H1 (cell line): ENCODE measurements around the gene POLR1G. TPM values are rescaled to one million over a fixed set of nuclear protein-coding genes. Genes with fewer than 3 reads are reported as not detected.

Experiments used
- CTCF ChIA-PET: fragments of 300-600 bp; sonication (Branson Sonifier 250); formaldehyde crosslinking; loops from one replicate; lab custom pipeline; 2021; ENCODE audit not compliant: partially characterized antibody; lab: Charles Lee
- POLR2A ChIA-PET: fragments of 300-600 bp; sonication (Branson Sonifier 250); formaldehyde crosslinking; loops from one replicate; lab custom pipeline; 2021; ENCODE audit warnings: inconsistent platforms; ENCODE audit not compliant: partially characterized antibody; lab: Charles Lee
- DNase-seq, 2 experiments: peaks; one replicate each; pipeline versions ENCODE4 v3.0.0 to v3.0.0-alpha.2; 2010 to 2022; ENCODE audit warnings: low spot score in 2 of 2, low read depth in 1 of 2, mixed read lengths in 1 of 2
- FAIRE-seq: peaks from 2 replicates; lab custom pipeline; 2011; peaks lifted over from hg19 to GRCh38; lab: Jason Lieb, UNC
- H2AFZ ChIP-seq: 2 replicates; pipeline ENCODE4 v1.8.1; 2012; ENCODE audit warnings: low read length, inconsistent platforms
- H2AK5ac ChIP-seq: 2 replicates; pipeline ENCODE4 v1.6.1; 2013; ENCODE audit warnings: low read depth, low read length
- H2BK120ac ChIP-seq: replicated peaks from 2 replicates; pipeline ENCODE3; 2013; ENCODE audit warnings: low read depth, low read length, inconsistent platforms
- H2BK12ac ChIP-seq: 2 replicates; pipeline ENCODE4 v1.6.1; 2013; ENCODE audit warnings: low read depth, low read length
- H2BK15ac ChIP-seq: 2 replicates; pipeline ENCODE4 v1.6.1; 2013; ENCODE audit warnings: low read length
- H2BK20ac ChIP-seq: 2 replicates; pipeline ENCODE4 v1.6.1; 2013; ENCODE audit warnings: low read length
- H2BK5ac ChIP-seq: 2 replicates; pipeline ENCODE4 v1.6.1; 2013; ENCODE audit warnings: low read depth, low read length
- H3K14ac ChIP-seq: 2 replicates; pipeline ENCODE4 v1.6.1; 2013; ENCODE audit warnings: inconsistent platforms; ENCODE audit not compliant: insufficient read length
- H3K18ac ChIP-seq: 2 replicates; pipeline ENCODE4 v1.6.1; 2013; ENCODE audit warnings: low read length; ENCODE audit errors: extremely low read depth
- H3K23ac ChIP-seq: 2 replicates; pipeline ENCODE4 v1.6.1; 2013; ENCODE audit warnings: inconsistent platforms; ENCODE audit not compliant: insufficient read length
- H3K23me2 ChIP-seq: 2 replicates; pipeline ENCODE4 v1.6.1; 2013; ENCODE audit warnings: low read depth, low read length
- H3K27ac ChIP-seq: 2 replicates; pipeline ENCODE4 v1.6.1; 2011; ENCODE audit warnings: low read depth, low read length, inconsistent platforms
- H3K27me3 ChIP-seq, 4 experiments: replicated peaks in 1 of 4; 1 replicate in 1 of 4; 2 replicates in 3 of 4; pipeline versions ENCODE4 v1.6.1 to v1.8.1; 2011 to 2013; ENCODE audit warnings: low read length in 3 of 4, mild to moderate bottlenecking in 3 of 4, inconsistent platforms in 2 of 4, mixed read lengths in 2 of 4, moderate library complexity in 1 of 4; ENCODE audit not compliant: control insufficient read depth in 3 of 4, insufficient read depth in 3 of 4; ENCODE audit errors: extremely low read depth in 1 of 4
- H3K36me3 ChIP-seq, 4 experiments: 2 replicates each; pipeline versions ENCODE4 v1.6.1 to v1.8.1; 2011 to 2013; ENCODE audit warnings: mild to moderate bottlenecking in 4 of 4, low read length in 3 of 4, moderate library complexity in 2 of 4, control low read depth in 1 of 4, inconsistent platforms in 1 of 4; ENCODE audit not compliant: insufficient read depth in 4 of 4, control insufficient read depth in 2 of 4
- H3K4ac ChIP-seq: replicated peaks from 2 replicates; pipeline ENCODE3; 2013; ENCODE audit warnings: low read length, low read depth, mixed read lengths, inconsistent platforms; ENCODE audit not compliant: insufficient read length
- H3K4me1 ChIP-seq, 4 experiments: replicated peaks in 1 of 4; 1 replicate in 1 of 4; 2 replicates in 3 of 4; pipeline versions ENCODE4 v1.6.1 to v1.8.1; 2011 to 2013; ENCODE audit warnings: low read length in 3 of 4, inconsistent platforms in 2 of 4, mixed read lengths in 1 of 4; ENCODE audit not compliant: insufficient read depth in 4 of 4, control insufficient read depth in 3 of 4
- H3K4me2 ChIP-seq, 2 experiments: 2 replicates each; pipeline versions ENCODE4 v1.6.1 to v1.8.1; 2011 to 2013; ENCODE audit warnings: low read depth in 2 of 2, low read length in 2 of 2, control low read depth in 1 of 2, inconsistent platforms in 1 of 2, mild to moderate bottlenecking in 1 of 2; ENCODE audit not compliant: insufficient read depth in 1 of 2
- H3K4me3 ChIP-seq, 4 experiments: fragments of 200-600, 300-600 bp in 1 of 4; sonication (generic), shearing (Covaris generic), sonication (Bioruptor Twin) in 1 of 4; 2 replicates each; pipeline versions ENCODE4 v1.5.1 to v1.8.1; 2011 to 2016; ENCODE audit warnings: low read length in 4 of 4, low read depth in 3 of 4, control low read depth in 2 of 4, inconsistent platforms in 2 of 4, mild to moderate bottlenecking in 2 of 4, mixed read lengths in 1 of 4, moderate library complexity in 1 of 4; ENCODE audit not compliant: insufficient read depth in 2 of 4; ENCODE audit errors: extremely low read depth in 1 of 4
- H3K56ac ChIP-seq: replicated peaks from 2 replicates; pipeline ENCODE3; 2013; ENCODE audit warnings: low read depth, mild to moderate bottlenecking, mixed read lengths, low read length, inconsistent platforms; ENCODE audit not compliant: insufficient read length
- H3K79me1 ChIP-seq: 2 replicates; pipeline ENCODE4 v1.6.1; 2013; ENCODE audit warnings: low read depth, low read length, control low read depth
- H3K79me2 ChIP-seq, 2 experiments: 2 replicates each; pipeline versions ENCODE4 v1.6.1 to v1.8.1; 2012 to 2013; ENCODE audit warnings: low read length in 2 of 2, mild to moderate bottlenecking in 2 of 2, inconsistent platforms in 1 of 2; ENCODE audit not compliant: insufficient read depth in 2 of 2, control insufficient read depth in 1 of 2
- H3K9ac ChIP-seq, 4 experiments: replicated peaks in 1 of 4; 1 replicate in 1 of 4; 2 replicates in 3 of 4; pipeline versions ENCODE4 v1.6.1 to v1.8.1; 2011 to 2013; ENCODE audit warnings: low read depth in 3 of 4, low read length in 3 of 4, control low read depth in 2 of 4, mild to moderate bottlenecking in 2 of 4, moderate library complexity in 2 of 4, inconsistent platforms in 1 of 4; ENCODE audit errors: extremely low read depth in 1 of 4
- H3K9me3 ChIP-seq, 2 experiments: 2 replicates each; pipeline versions ENCODE4 v1.6.1 to v1.8.1; 2012 to 2013; ENCODE audit warnings: mild to moderate bottlenecking in 2 of 2, moderate library complexity in 2 of 2, control low read depth in 1 of 2, inconsistent platforms in 1 of 2, low read depth in 1 of 2, low read length in 1 of 2, mixed read lengths in 1 of 2; ENCODE audit not compliant: insufficient read depth in 2 of 2
- H4K20me1 ChIP-seq, 2 experiments: replicated peaks in 1 of 2; 2 replicates each; pipeline versions ENCODE3 to v1.8.1; 2011 to 2013; ENCODE audit warnings: inconsistent platforms in 2 of 2, low read length in 2 of 2, mild to moderate bottlenecking in 1 of 2; ENCODE audit not compliant: insufficient read depth in 2 of 2, control insufficient read depth in 1 of 2
- H4K5ac ChIP-seq: 2 replicates; pipeline ENCODE4 v1.6.1; 2013; ENCODE audit warnings: low read length, low read depth, mixed read lengths, inconsistent platforms; ENCODE audit not compliant: insufficient read length
- H4K8ac ChIP-seq: 2 replicates; pipeline ENCODE4 v1.8.0; 2013; ENCODE audit warnings: mild to moderate bottlenecking, moderate library complexity, low read length, inconsistent platforms; ENCODE audit not compliant: insufficient read depth; ENCODE audit errors: extremely low read depth
- H4K91ac ChIP-seq: replicated peaks from 2 replicates; pipeline ENCODE3; 2013; ENCODE audit warnings: low read length, mixed read lengths, inconsistent platforms; ENCODE audit not compliant: insufficient read length
- ASH2L ChIP-seq: fragments of 200-600, 300-600 bp; sonication (generic); IDR thresholded peaks from one replicate; pipeline ENCODE4 v1.7.1; 2017; ENCODE audit warnings: low read length
- BCL11A ChIP-seq, 2 experiments: IDR thresholded peaks; one replicate each; pipeline ENCODE4 v1.6.1; 2011; ENCODE audit warnings: low read depth in 2 of 2, low read length in 2 of 2, mild to moderate bottlenecking in 2 of 2
- CREB1 ChIP-seq: IDR thresholded peaks from 2 replicates; pipeline ENCODE4 v1.6.1; 2012; ENCODE audit warnings: inconsistent platforms
- EGR1 ChIP-seq: IDR thresholded peaks from 2 replicates; pipeline ENCODE4 v1.6.1; 2011; ENCODE audit warnings: low read depth, low read length, borderline replicate concordance
- EP300 ChIP-seq, 2 experiments: IDR thresholded peaks; 1 replicate in 1 of 2; 2 replicates in 1 of 2; pipeline ENCODE4 v1.6.1; 2011 to 2012; ENCODE audit warnings: low read depth in 2 of 2, low read length in 2 of 2, mild to moderate bottlenecking in 2 of 2, borderline replicate concordance in 1 of 2, inconsistent platforms in 1 of 2, moderate library complexity in 1 of 2
- KDM1A ChIP-seq: fragments of 200-600, 300-600 bp; sonication (generic); IDR thresholded peaks from 2 replicates; pipeline ENCODE4 v1.7.1; 2016; ENCODE audit warnings: mild to moderate bottlenecking, low read length, borderline replicate concordance
- TAF7 ChIP-seq: optimal IDR thresholded peaks from 2 replicates; pipeline ENCODE3; 2011; ENCODE audit warnings: low read depth, mild to moderate bottlenecking, inconsistent platforms, low read length, moderate library complexity, borderline replicate concordance
- TEAD4 ChIP-seq: IDR thresholded peaks from 2 replicates; pipeline ENCODE4 v1.6.1; 2012; ENCODE audit warnings: low read depth, low read length, inconsistent platforms, mixed read lengths
- WGBS, 2 experiments: shearing (Covaris generic) in 1 of 2; methylation state at CpG; one replicate each; pipeline versions ENCODE4 v1.1.6 to v1.1.7; 2013 to 2015; ENCODE audit warnings: low lambda C conversion rate in 2 of 2, mixed read lengths in 2 of 2, inconsistent platforms in 1 of 2, low coverage in 1 of 2, missing lambda C conversion rate in 1 of 2; ENCODE audit not compliant: insufficient replicate concordance in 2 of 2, insufficient coverage in 1 of 2, insufficient read length in 1 of 2; ENCODE audit errors: extremely low coverage in 1 of 2, missing lambda C conversion rate in 1 of 2; 5-methylcytosine and 5-hydroxymethylcytosine counted together
- polyA plus RNA-seq, 7 experiments: library from polyadenylated mRNA; depleted of rRNA in 3 of 7; stranded (reverse) in 5 of 7; unstranded in 2 of 7; fragments of >200 nt in 5 of 7; fragments of 200-250 nt in 2 of 7; gene quantifications; 1 replicate in 5 of 7; 2 replicates in 1 of 7; 4 replicates in 1 of 7; pipeline versions ENCODE4 v1.2.1 to v1.2.3, GENCODE V29; 2011 to 2013; ENCODE audit warnings: missing spikeins in 2 of 7, mixed read lengths in 2 of 7
- total RNA-seq: library from RNA; stranded (reverse); fragmentation: NEBNext Ultra II Directional; extraction: Animal tissue kit (Norgen Biotek cat#: 25700); gene quantifications from 2 replicates; pipeline ENCODE4 v1.2.1, GENCODE V29; 2021
- TF ChIP-seq, protein P1 (sequence below), 3 experiments: IDR thresholded peaks; 1 replicate in 2 of 3; 2 replicates in 1 of 3; pipeline versions ENCODE4 v1.5.1 to v1.6.1; 2011; ENCODE audit warnings: low read length in 3 of 3, mild to moderate bottlenecking in 3 of 3, inconsistent platforms in 2 of 3, low read depth in 1 of 3, moderate library complexity in 1 of 3; ENCODE audit not compliant: insufficient read depth in 1 of 3; ENCODE audit errors: control extremely low read depth in 1 of 3
- TF ChIP-seq, protein P2 (sequence below): IDR thresholded peaks from 2 replicates; pipeline ENCODE4 v1.6.1; 2012; ENCODE audit warnings: inconsistent platforms

POLR1G gene
- total and polyA plus RNA-seq, 2 of the 8 experiments (the other 6 are each of a cell fraction or from before 2014, with no cell fraction given) = 16.8 to 34.8 TPM

DNA sequence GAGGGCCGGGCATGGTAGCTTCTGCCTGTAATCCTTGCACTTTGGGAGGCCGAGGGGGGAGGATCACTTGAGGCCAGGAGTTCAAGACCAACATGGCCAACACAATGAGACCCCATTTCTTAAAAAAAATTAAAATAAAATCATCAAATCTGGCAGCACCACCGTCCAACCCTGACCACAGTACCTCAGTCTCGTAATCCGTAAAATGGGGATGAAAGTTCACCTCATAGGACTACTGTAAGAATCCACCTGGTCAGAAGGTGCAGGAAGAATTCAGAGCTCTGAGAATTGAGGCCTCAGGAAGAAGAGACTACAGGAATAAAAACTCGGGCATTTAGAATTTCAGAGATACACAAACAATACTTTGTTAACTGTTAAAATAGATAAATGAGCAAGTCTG is 4.6 kb upstream of the POLR1G start:
- Histone ChIP-seq H3K9me3 (no peaks in the 10 kb centered on the region), H2BK120ac (no peak overlapping the region), H4K20me1 (peaks cover 2 to 5% of the 10 kb centered on the region in 2 experiments), H2AK5ac (no peak overlapping the region), H3K56ac (no peak overlapping the region), H2BK12ac (no peak overlapping the region), H2BK5ac (no peak overlapping the region), H3K4me1 (peaks cover 3 to 28% (median 13%) of the 10 kb centered on the region in 4 experiments; a peak in 6 of 7 replicates), H3K79me1 (0 out of 2 replicates have a peak, but pooled peaks cover 1% of the 10 kb centered on the region), H3K27ac (no peak overlapping the region), H2BK20ac (no peak overlapping the region), H2BK15ac (no peak overlapping the region), H3K9ac (no peak overlapping the region), H4K5ac (no peak overlapping the region), H3K4ac (no peak overlapping the region), H4K91ac (no peak overlapping the region), H3K23me2 (peaks cover 18% of the 10 kb centered on the region), H3K36me3 (0 out of 8 replicates have a peak, but pooled peaks cover 0 to under 1% (median 0%) of the 10 kb centered on the region in 4 experiments), H3K14ac (no peak overlapping the region), H3K4me3 (peak overlapping the region in 1 of 4 experiments; percentile 48; a peak in 1 of 8 replicates), H3K18ac (no peak overlapping the region; the same call in 1 of the 2 replicates), H3K79me2 (no peaks in the 10 kb centered on the region; a peak in 1 of 4 replicates), H3K4me2 (peak overlapping the region; percentile 41 to 92; a peak in 1 of 4 replicates), H3K27me3 (peaks cover 10 to 19% (median 15%) of the 10 kb centered on the region in 4 experiments), H3K23ac (no peak overlapping the region), H4K8ac (no peak overlapping the region), H2AFZ (no peak overlapping the region)
- DNase-seq (no peak), FAIRE-seq (no peak)
- POLR2A ChIA-PET = interaction anchor here (0.9 to 3.5 kb wide), 8 partner anchors 8 to 77 kb away, joined by 3 to 11 read pairs (median 4); no protein-coding TSS in a partner anchor
- WGBS, 2 experiments = 86% methylated on average over 6 of the region's 6 CpGs; no CpG with 5 or more reads in 1 of the 2 experiments
- CTCF ChIA-PET = interaction anchor here (0.9 to 6.6 kb wide), 15 partner anchors 9 to 152 kb away, joined by 3 to 57 read pairs (median 5); partner anchors contain the start of genes ERCC2 and VASP
- TF ChIP-seq CREB1 (no peak), KDM1A (no peak), TAF7 (no peak), TEAD4 (no peak), BCL11A (IDR thresholded peaks at IDR 0.05; ENCODE audit: low read depth in 2 of 2, low read length in 2 of 2) (no peak), EP300 (IDR thresholded peaks at IDR 0.05; ENCODE audit: borderline replicate concordance in 1 of 2, low read depth in 2 of 2, low read length in 2 of 2) (no peak), ASH2L (no peak), EGR1 (no peak)
- TF ChIP-seq, protein P1, sequence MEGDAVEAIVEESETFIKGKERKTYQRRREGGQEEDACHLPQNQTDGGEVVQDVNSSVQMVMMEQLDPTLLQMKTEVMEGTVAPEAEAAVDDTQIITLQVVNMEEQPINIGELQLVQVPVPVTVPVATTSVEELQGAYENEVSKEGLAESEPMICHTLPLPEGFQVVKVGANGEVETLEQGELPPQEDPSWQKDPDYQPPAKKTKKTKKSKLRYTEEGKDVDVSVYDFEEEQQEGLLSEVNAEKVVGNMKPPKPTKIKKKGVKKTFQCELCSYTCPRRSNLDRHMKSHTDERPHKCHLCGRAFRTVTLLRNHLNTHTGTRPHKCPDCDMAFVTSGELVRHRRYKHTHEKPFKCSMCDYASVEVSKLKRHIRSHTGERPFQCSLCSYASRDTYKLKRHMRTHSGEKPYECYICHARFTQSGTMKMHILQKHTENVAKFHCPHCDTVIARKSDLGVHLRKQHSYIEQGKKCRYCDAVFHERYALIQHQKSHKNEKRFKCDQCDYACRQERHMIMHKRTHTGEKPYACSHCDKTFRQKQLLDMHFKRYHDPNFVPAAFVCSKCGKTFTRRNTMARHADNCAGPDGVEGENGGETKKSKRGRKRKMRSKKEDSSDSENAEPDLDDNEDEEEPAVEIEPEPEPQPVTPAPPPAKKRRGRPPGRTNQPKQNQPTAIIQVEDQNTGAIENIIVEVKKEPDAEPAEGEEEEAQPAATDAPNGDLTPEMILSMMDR (IDR thresholded peaks at IDR 0.05; ENCODE audit: control extremely low read depth in 1 of 3, insufficient read depth in 1 of 3, low read depth in 1 of 3, low read length in 3 of 3) = no peak
- TF ChIP-seq, protein P2, sequence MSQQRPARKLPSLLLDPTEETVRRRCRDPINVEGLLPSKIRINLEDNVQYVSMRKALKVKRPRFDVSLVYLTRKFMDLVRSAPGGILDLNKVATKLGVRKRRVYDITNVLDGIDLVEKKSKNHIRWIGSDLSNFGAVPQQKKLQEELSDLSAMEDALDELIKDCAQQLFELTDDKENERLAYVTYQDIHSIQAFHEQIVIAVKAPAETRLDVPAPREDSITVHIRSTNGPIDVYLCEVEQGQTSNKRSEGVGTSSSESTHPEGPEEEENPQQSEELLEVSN = no peak
